GM12874 (cell line): ENCODE data around the gene SENP1.

Source experiments
- CTCF ChIP-seq: IDR thresholded peaks from 2 replicates; pipeline ENCODE4 v1.5.1; 2011; ENCODE audit warnings: low read depth, mild to moderate bottlenecking, control low read depth, low read length, moderate library complexity; ENCODE audit not compliant: insufficient read depth

The SENP1 gene

GRCh38 chr12:48131517-48131916 lies 25.6 kb upstream of the SENP1 start:
- TF ChIP-seq CTCF = no peak

GRCh38 chr12:48129376-48129775 lies 23.5 kb upstream of the SENP1 start:
- no peak for TF ChIP-seq CTCF

GRCh38 chr12:48128800-48129199 lies 22.9 kb upstream of the SENP1 start:
- no peak for TF ChIP-seq CTCF

- TF ChIP-seq CTCF = no peak
Observed at GRCh38 chr12:48126953-48127630, 21.2 kb upstream of the SENP1 start.

- TF ChIP-seq CTCF = no peak
Observed at GRCh38 chr12:48125985-48126384, 20.1 kb upstream of the SENP1 start.

- TF ChIP-seq CTCF = no peak
Observed at GRCh38 chr12:48123169-48123568, 17.3 kb upstream of the SENP1 start.

- no peak for TF ChIP-seq CTCF
Observed at GRCh38 chr12:48122065-48122834, 16.4 kb upstream of the SENP1 start.
